ENCODE measurements around the gene ARHGAP22. TPM values are rescaled to one million over a fixed set of nuclear protein-coding genes. Genes with fewer than 3 reads are reported as not detected.

The ARHGAP22 gene
- total RNA-seq, 2 donors from 2014 or later = 1.8 to 5.7 TPM

DNA sequence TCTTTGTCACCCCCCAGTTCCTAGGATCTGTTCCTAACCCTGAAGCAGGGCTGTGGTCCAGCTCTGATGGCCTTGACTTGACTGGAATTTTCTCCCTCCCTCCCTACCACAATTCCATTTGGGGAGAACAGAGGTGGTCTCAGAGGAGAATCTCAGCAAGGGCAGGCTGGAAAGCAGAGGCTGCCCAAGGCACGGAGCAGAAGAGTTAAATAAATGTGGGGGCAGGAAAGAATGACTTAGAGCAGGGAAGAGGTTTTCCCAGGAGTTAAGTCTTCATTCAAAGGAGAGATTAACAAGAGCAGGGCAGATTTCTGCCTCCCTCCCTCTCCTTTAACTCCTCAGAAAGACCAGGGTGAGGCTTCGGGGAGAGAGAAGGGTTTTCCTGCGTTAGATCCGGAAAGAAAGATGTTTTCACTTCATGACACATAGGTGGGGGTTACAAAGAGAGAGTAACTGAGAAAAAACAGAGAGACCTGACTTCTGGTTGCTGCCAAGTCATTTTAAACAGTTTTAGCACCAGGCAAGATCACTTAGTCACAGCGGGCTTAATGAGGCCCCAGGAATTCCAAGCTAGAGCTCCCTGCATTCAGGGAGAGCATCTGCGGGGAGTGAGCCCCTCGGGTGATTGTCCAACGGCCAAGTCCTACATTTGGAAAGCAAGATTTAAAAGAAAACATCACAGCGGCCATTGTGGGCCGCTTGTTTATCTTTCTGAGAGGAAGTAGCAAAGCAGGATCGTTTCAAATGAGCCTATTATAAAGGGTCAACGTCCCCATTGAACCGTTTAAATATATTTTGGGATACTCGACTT lies 78.7 kb downstream of the ARHGAP22 start:
- peaks cover 0 to 12% of the 10 kb centered on the region in 2 donors for H3K4me1 ChIP-seq
- TF ChIP-seq, protein P1, sequence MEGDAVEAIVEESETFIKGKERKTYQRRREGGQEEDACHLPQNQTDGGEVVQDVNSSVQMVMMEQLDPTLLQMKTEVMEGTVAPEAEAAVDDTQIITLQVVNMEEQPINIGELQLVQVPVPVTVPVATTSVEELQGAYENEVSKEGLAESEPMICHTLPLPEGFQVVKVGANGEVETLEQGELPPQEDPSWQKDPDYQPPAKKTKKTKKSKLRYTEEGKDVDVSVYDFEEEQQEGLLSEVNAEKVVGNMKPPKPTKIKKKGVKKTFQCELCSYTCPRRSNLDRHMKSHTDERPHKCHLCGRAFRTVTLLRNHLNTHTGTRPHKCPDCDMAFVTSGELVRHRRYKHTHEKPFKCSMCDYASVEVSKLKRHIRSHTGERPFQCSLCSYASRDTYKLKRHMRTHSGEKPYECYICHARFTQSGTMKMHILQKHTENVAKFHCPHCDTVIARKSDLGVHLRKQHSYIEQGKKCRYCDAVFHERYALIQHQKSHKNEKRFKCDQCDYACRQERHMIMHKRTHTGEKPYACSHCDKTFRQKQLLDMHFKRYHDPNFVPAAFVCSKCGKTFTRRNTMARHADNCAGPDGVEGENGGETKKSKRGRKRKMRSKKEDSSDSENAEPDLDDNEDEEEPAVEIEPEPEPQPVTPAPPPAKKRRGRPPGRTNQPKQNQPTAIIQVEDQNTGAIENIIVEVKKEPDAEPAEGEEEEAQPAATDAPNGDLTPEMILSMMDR (IDR thresholded peaks at IDR 0.05) = no peak
- no peaks in the 10 kb centered on the region for H3K27me3 ChIP-seq
- no peak overlapping the region for H3K4me3 ChIP-seq
- no peak overlapping the region for H3K27ac ChIP-seq
- DNase-seq (ENCODE audit: low spot score) = no peak
- H3K36me3 ChIP-seq = no peaks in the 10 kb centered on the region
- H3K9me3 ChIP-seq = no peaks in the 10 kb centered on the region

DNA sequence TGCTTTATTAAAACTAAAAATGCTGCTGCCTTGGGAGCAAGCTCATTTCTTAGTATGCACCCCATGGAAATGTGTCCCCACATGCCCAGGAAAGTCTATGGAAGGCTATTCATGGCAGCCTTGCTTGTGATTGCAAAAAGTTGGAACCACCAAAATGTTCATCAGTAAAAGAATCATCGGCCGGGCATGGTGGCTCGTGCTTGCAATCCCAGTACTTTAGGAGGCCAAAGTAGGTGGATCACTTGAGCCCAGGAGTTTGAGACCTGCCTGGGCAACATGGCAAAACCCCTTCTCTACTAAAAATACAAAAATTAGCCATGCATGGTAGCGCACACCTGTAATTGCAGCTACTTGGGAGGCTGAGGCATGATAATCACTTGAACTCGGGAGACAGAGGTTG lies 79.8 kb downstream of the ARHGAP22 start:
- DNase-seq (ENCODE audit: low spot score) = no peak
- H3K4me1 ChIP-seq = peaks cover 0 to 12% of the 10 kb centered on the region in 2 donors
- H3K27ac ChIP-seq = no peak overlapping the region
- H3K27me3 ChIP-seq = no peaks in the 10 kb centered on the region
- H3K36me3 ChIP-seq = no peaks in the 10 kb centered on the region
- TF ChIP-seq, protein P1 (IDR thresholded peaks at IDR 0.05) = no peak
- H3K4me3 ChIP-seq = no peak overlapping the region
- no peaks in the 10 kb centered on the region for H3K9me3 ChIP-seq

DNA sequence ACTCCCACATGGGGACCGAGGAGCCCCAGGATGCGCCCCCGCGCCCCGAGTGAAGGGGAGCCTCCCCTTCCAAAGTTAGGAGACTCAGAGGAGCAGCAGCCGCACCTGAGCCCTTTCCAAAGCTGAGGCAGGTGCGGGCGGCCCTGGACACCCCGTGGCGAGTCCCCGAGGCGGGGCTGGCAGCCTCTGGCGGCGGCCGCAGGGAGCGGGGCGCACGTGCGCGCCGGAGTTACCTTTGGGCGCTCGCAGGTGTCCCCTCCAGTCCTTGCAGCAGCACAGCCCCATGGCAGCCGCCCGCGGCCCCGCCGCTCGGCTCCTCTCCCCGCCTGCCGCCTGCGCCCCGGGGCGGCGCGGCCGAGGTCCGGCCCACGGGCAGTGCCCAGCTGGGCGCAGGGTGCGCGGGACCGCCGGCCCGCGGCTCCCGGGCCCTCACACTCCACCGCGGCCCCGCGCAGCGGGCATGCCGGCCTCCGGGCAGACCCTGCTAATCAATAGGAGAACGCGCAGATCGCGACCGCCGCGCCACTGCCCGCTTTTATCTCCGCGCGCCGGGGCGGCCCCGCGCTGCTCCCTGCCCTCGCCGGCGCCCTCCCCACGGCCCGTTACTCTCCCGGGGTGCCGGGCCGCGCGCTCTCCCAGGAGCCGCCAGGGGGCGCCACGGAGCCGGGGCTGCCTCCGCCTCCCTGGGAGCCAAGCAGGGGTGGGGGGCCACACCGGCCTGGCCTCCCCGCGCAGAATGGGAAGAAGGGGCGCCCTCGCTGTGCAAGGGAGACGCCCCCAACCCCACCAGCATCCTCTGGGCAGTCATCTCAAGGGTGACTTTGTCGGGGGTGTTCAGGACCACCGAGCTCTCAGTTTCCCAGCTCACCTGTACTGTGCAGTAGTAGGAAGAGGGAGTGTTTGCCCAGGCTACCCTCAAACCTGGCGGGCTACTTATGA lies 80.8 kb downstream of the ARHGAP22 start:
- Histone ChIP-seq H3K4me3 (peak overlapping the region; percentile 38 to 52), H3K4me1 (peaks cover 0 to 12% of the 10 kb centered on the region in 2 donors), H3K9me3 (no peaks in the 10 kb centered on the region), H3K36me3 (no peaks in the 10 kb centered on the region), H3K27ac (no peak overlapping the region), H3K27me3 (no peaks in the 10 kb centered on the region)
- TF ChIP-seq, protein P1 (IDR thresholded peaks at IDR 0.05) = peak in 1 of 2 donors; percentile 60
- DNase-seq (ENCODE audit: low spot score) = no peak

DNA sequence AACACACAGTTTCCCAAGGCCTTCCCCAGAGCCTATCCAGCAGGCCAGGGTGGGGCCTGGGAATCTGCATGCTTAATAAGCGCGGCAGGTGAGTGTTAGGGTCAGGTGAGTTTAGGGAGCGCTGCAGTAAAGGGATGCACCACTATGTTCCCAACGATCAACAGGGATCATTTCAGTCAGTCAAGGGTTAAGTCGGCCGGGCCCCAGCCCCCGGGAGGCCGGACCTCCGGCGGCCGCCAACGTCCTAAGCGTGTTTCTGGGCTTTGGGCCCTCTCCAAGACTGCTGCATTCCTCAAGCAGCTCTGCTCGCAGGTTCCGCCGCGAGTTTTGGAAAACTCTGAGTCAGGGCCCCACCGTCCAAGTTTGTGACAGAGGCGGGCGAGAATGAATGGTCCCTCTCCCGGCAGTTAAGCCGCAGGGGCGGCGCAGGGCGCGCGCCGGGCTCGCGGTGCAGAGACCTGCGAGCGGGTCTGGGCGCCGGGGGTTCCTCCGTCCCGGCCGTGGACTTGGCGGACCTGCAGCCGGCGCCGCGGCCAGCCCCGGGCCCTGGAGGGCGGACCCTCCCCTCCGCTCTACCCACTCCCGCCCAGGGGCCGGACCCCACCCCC lies 81.6 kb downstream of the ARHGAP22 start:
- Histone ChIP-seq H3K9me3 (no peaks in the 10 kb centered on the region), H3K27ac (no peak overlapping the region), H3K27me3 (no peaks in the 10 kb centered on the region), H3K36me3 (no peaks in the 10 kb centered on the region), H3K4me3 (peak overlapping the region; percentile 38 to 52), H3K4me1 (peaks cover 0 to 12% of the 10 kb centered on the region in 2 donors)
- DNase-seq (ENCODE audit: low spot score) = peak; percentile 65
- TF ChIP-seq, protein P1 (IDR thresholded peaks at IDR 0.05) = no peak

DNA sequence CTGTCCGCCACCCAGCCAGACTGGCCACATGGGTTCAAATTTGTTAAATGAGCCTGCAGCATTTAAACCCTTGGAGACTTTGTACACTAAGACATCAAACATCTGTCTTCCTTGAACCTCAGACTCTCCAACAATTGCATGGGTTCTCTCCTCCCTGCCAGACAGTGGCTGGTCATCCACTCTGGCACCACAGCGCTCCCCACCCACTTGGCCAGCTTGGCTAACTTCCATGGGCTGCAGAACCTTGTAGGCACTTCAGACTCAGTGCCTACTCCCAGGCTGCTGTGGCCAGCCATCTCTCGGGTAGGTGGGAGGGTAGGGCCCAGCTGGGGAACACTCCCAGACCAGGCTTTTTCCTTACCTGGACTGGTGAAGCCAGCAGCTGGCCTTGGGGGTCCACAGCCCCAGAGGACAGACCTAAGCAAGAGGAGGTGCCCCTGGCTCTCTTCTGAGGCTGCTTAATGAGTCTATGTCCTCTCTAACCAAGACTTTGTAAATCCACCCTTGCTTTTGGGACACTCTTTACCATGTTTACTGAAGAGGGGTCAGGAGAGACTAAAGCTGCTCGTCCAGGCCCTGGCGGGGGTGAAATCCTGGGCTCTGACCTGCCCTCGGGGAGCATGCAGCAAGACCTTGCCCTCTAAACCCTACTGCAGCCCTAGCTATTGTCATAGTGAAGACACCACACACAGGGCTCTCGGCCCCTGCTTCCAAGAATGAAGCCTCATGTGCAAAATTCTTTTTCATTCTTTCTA lies 82.7 kb downstream of the ARHGAP22 start:
- peaks cover 0 to 12% of the 10 kb centered on the region in 2 donors for H3K4me1 ChIP-seq
- no peak overlapping the region for H3K4me3 ChIP-seq
- H3K27me3 ChIP-seq = no peaks in the 10 kb centered on the region
- no peak for DNase-seq (ENCODE audit: low spot score)
- H3K36me3 ChIP-seq = no peaks in the 10 kb centered on the region
- TF ChIP-seq, protein P1 (IDR thresholded peaks at IDR 0.05) = no peak
- H3K27ac ChIP-seq = no peak overlapping the region
- no peaks in the 10 kb centered on the region for H3K9me3 ChIP-seq

Measured in right atrium auricular region (tissue), 2 donors.